Nephron (organoid): Measurements from ENCODE around the gene GLA.

Source experiments
- H3K27ac Mint-ChIP-seq, 3 experiments: 2 replicates each; pipeline ENCODE4 v1.8.0; 2020; ENCODE audit warnings: mixed read lengths in 3 of 3, mild to moderate bottlenecking in 2 of 3, moderate library complexity in 1 of 3
- H3K27me3 Mint-ChIP-seq: 2 replicates; pipeline ENCODE4 v1.8.0; 2021; ENCODE audit warnings: low read depth, mild to moderate bottlenecking, moderate library complexity, mixed read lengths
- H3K36me3 Mint-ChIP-seq: 2 replicates; pipeline ENCODE4 v1.8.0; 2020; ENCODE audit warnings: low read depth, mixed read lengths
- H3K4me1 Mint-ChIP-seq: 2 replicates; pipeline ENCODE4 v1.8.0; 2020; ENCODE audit warnings: mixed read lengths
- H3K4me3 Mint-ChIP-seq, 3 experiments: 2 replicates each; pipeline ENCODE4 v1.8.0; 2020; ENCODE audit warnings: mild to moderate bottlenecking in 3 of 3, mixed read lengths in 3 of 3, moderate library complexity in 2 of 3
- H3K9me3 Mint-ChIP-seq: 2 replicates; pipeline ENCODE4 v1.8.0; 2020; ENCODE audit warnings: mixed read lengths
- CTCF ChIP-seq, 3 experiments: fragments of 200-600 bp; sonication (generic); IDR thresholded peaks; one replicate each; pipeline ENCODE4 v1.5.0; 2021; ENCODE audit warnings: antibody characterized with exemption in 3 of 3; ENCODE audit not compliant: unreplicated experiment in 3 of 3

GLA gene

GRCh38 chrX:101417190-101417589, 9.5 kb upstream of the GLA start:
- peaks cover 34% of the 10 kb centered on the region for H3K4me1 Mint-ChIP-seq
- H3K36me3 Mint-ChIP-seq, result peaks cover 24% of the 10 kb centered on the region
- no peaks in the 10 kb centered on the region for H3K9me3 Mint-ChIP-seq
- TF ChIP-seq CTCF (IDR thresholded peaks at IDR 0.05; ENCODE audit: unreplicated experiment in 3 of 3), result no peak
- peak overlapping the region; percentile 96 to 99 (median 99) for H3K27ac Mint-ChIP-seq
- H3K27me3 Mint-ChIP-seq, result no peaks in the 10 kb centered on the region
- peak overlapping the region; percentile 89 to 96 (median 94) for H3K4me3 Mint-ChIP-seq

GRCh38 chrX:101416691-101417090, 9.0 kb upstream of the GLA start:
- H3K27ac Mint-ChIP-seq, result peak overlapping the region; percentile 96 to 99 (median 99)
- peaks cover 34% of the 10 kb centered on the region for H3K4me1 Mint-ChIP-seq
- TF ChIP-seq CTCF (IDR thresholded peaks at IDR 0.05; ENCODE audit: unreplicated experiment in 3 of 3), result no peak
- peak overlapping the region; percentile 89 to 96 (median 94) for H3K4me3 Mint-ChIP-seq
- H3K27me3 Mint-ChIP-seq, result no peaks in the 10 kb centered on the region
- no peaks in the 10 kb centered on the region for H3K9me3 Mint-ChIP-seq
- peaks cover 27% of the 10 kb centered on the region for H3K36me3 Mint-ChIP-seq

GRCh38 chrX:101415180-101416145, 7.7 kb upstream of the GLA start:
- TF ChIP-seq CTCF (IDR thresholded peaks at IDR 0.05; ENCODE audit: unreplicated experiment in 3 of 3), result peak; percentile 62 to 78 (median 66)
- peak overlapping the region; percentile 92 to 98 (median 95) for H3K27ac Mint-ChIP-seq
- H3K4me1 Mint-ChIP-seq, result peaks cover 38% of the 10 kb centered on the region
- H3K36me3 Mint-ChIP-seq, result peaks cover 18% of the 10 kb centered on the region
- H3K9me3 Mint-ChIP-seq, result peaks cover 4% of the 10 kb centered on the region
- peak overlapping the region; percentile 73 to 83 (median 78) for H3K4me3 Mint-ChIP-seq
- H3K27me3 Mint-ChIP-seq, result no peaks in the 10 kb centered on the region

GRCh38 chrX:101411984-101412383, 4.3 kb upstream of the GLA start:
- peaks cover 15% of the 10 kb centered on the region for H3K36me3 Mint-ChIP-seq
- peak overlapping the region in 1 of 3 experiments; percentile 18 for H3K4me3 Mint-ChIP-seq
- no peaks in the 10 kb centered on the region for H3K27me3 Mint-ChIP-seq
- peaks cover 7% of the 10 kb centered on the region for H3K9me3 Mint-ChIP-seq
- peaks cover 27% of the 10 kb centered on the region for H3K4me1 Mint-ChIP-seq
- TF ChIP-seq CTCF (IDR thresholded peaks at IDR 0.05; ENCODE audit: unreplicated experiment in 3 of 3), result no peak
- no peak overlapping the region for H3K27ac Mint-ChIP-seq

- Mint-ChIP-seq H3K27me3 (no peaks in the 10 kb centered on the region), H3K4me1 (peaks cover 25% of the 10 kb centered on the region), H3K36me3 (peaks cover 15% of the 10 kb centered on the region), H3K27ac (peak overlapping the region in 1 of 3 experiments; percentile 18), H3K4me3 (peak overlapping the region; percentile 66 to 81 (median 78)), H3K9me3 (peaks cover 10% of the 10 kb centered on the region)
- TF ChIP-seq CTCF (IDR thresholded peaks at IDR 0.05; ENCODE audit: unreplicated experiment in 3 of 3), result no peak
These were observed 2.7 kb upstream of the GLA start for GRCh38 chrX:101410461-101410860.
